ENCODE data around the gene TTLL5. TPM values are rescaled to one million over a fixed set of nuclear protein-coding genes. Genes with fewer than 3 reads are reported as not detected.

TTLL5 gene
- total RNA-seq, 1 experiment from 2014 or later, result 35.5 TPM

DNA sequence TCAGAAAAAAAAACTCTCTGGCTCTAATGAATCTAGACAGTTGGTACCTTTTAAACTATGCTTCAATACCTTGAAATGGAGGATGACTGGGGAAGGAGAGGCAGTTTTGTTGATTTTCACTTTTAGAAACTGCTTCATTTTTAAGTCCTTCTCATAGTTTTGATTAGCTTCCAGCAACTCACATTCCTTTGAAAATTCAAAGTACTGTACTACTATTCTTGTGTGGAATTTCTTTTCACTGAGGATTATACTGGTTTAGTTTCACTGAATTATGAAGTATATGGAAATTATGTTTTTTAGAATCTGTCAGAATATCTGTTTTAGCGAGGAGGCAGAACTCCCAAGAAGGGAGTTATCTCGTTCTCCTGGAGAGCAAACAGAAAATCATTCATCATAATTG is 204.5 kb downstream of the TTLL5 start:
- no peak for DNase-seq (ENCODE audit: low read depth)

DNA sequence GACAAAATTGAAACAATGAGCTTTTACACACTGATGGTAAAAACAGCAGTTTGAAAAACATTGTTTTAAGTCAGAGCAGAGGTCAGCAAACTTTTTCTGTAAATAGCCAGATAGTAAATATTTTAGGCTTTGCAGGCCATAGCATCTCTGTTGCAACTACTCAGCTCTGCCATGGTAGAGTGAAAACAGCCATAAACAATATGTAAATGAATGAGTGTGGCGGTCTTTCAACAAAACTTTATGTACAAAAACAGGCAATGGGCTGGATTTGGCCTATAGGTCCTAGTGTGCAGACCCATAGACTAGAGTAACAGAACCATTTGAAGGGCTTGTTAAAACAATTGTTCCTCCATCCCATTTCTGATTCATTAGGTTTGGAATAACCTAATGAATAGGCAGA is 205.9 kb downstream of the TTLL5 start:
- DNase-seq (ENCODE audit: low read depth), result no peak

DNA sequence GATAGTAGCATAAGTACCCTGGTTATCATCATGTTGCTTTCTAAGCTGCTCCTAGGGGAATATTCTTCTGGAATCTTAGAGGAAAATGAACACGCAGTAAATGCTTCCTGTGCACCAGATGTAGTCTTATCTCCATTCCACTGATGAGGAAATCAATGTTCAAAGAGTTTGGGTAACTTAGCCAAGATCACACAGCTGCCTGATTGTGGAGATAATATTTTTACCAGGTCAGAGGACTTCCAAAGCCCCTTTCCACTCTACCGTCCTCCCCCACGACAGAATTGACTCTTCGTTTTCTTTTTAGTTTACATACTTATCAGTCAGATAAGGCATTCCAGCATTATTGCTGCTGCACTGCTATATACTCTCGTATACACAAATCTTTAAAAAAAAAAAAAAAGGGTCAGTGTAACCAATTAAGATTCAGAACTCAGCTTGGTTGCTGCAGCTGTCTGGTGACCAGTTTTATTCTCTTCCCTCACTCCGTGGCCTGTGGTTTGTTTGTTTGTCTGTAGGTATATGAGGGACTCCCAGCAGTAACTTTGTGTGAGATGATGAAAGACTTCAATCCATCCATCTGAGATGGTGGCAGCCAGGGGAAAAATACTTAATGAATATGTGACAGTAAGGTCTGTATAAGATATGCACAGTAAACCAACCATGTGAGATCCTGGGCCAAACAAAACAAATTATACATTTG is 210.3 kb downstream of the TTLL5 start:
- peak; percentile 22 for DNase-seq (ENCODE audit: low read depth)

DNA sequence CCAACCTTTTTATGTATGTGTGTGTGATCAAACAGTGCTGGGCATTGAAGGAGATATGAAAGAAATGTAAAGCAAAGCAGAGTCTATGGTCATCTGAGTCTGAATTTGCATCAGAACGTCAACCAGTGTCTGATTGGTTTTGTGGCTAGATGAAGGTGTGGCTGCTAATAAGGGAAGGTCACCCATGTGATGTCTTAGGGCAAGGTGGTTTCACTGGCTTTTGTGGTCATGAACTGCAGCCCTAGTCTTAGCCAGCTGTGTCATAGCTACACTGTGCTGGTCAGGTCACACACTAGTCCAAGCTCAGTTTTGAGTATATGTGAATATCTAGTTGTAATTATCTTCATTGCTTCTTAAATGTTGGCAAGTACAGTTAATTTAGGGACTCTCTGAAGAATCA is 214.9 kb downstream of the TTLL5 start:
- DNase-seq (ENCODE audit: low read depth), result no peak

DNA sequence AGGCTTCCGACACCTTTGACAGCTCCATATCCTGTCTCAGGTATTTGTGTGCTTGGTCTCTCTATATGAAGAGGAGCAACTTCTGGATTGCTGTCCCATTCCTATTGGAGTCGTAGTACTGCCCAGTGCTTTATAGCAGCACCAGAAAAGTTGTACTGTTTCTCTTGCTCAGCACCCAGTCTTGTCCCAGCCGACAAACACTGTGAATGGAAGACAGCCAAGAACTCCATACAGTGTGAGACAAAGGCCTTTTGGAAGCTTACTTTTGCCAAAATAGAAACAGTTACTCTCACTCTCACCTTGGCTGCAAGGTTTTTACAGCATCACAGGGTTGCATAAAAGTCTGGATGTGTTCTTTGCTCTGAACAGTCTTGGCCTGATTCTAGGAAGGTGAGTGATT is 215.5 kb downstream of the TTLL5 start:
- no peak for DNase-seq (ENCODE audit: low read depth)

DNA sequence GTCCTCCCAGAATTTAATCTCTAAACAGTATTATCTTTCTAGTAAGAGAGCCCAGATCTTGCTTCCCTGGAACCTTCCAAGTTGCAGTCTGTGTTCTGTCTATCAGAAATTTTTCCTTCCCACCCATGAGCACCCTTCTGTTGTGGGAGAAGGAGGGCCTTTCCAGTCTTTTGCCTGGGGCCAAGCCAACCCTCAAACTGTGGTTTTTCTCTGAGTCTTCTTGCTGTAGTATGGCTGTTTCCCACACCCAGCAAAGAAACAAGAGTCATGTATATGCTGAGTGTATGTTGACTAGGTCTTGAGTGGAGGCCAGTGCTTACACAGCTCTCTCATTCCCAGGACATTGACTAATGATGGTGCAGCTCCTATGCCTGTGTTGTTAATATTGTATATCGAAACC is 216.2 kb downstream of the TTLL5 start:
- DNase-seq (ENCODE audit: low read depth), result peak; percentile 89

DNA sequence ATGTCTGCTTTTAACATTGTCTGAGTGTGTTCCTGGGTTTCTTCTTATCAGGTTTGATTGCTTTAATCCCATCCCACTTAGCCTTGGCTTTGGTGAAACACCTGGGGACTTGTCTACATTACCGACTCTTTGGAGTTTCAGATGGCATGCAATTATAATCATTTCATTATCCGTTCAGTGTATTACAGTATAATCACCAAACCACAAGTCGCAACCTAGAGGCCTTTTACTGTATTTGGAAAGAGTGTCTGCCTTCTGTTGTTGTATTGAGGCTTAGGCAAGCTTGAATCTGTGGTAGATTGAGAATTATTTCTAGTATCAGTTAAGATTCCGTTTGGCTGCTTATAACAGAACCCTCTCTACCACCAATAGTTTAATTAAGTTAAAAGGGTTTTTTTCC is 216.8 kb downstream of the TTLL5 start:
- no peak for DNase-seq (ENCODE audit: low read depth)

DNA sequence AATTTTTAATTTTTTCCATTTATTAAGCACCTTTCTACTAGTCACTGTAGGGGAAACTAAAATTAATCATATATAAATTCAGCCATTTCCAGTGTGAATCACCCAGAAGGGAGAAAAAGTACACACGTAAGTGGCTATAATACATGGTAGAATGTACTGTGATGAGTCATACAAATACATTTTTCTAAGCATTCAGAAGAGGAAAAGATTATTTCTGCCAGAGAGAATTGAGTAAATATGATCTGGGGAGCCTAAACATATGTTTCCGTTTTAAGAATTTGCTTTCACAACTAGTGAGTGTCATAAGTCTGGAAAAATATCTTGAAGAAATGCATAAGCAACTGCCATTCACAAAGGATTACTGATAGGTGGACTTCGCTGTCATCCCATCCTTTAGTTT is 218.0 kb downstream of the TTLL5 start:
- DNase-seq (ENCODE audit: low read depth), result peak; percentile 54

DNA sequence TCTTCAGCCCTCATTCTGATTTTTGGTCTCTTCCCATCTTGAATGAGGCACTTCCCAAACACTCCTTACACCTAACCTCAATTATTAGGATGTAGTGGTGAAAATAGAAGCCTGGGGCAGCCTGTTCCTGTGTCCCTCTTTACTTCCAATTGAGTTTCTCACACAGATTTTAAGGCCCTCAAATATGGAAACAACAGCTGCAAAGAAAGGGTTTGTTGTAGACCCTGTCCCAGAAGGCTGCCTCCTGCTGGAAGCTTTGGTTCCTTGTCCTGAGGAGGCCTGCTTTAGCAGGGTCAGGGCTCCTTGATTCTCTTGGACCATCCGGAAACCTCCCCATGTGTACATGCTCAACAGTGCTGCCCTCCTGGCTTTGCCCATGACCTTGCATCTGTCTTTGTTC is 219.5 kb downstream of the TTLL5 start:
- no peak for DNase-seq (ENCODE audit: low read depth)

DNA sequence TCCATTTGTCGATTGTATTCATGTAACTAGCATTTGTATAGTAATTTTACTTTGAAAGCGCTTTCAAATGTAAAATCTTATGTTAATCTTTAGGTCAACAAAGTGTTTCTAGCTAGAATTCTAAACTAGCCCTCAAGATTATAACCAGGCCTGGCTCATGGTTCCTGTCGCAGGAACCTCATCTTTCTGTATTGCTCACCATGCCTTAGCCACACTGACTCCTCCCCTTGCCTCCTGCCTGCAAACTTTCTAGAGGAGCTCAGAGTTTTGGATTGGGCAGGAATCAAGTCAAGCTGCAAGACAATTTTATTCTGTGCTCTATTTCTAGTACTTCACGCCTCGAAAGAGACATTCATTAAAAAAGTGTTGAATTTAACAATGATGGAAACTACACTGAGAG is 220.9 kb downstream of the TTLL5 start:
- DNase-seq (ENCODE audit: low read depth), result peak; percentile 41

DNA sequence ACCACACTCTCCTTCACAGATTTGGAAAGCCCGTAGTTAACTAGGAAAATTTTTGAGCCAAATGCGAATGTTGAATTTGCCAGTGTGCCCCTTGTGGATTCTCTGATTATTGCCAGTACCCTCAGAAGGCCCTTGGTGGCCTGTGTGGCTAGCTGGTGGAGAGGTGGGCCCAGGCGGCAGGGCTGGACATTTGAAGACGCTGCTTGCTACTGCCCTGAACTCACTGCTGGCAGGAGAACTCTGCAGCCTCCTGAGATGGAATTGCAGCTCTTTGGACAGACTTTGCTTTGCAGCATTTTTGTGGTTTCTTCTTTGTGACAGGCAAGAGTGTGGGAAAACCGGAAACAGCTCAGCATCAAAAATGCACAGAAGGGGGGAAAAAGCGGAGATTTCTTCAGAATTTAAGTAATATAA is 223.2 kb downstream of the TTLL5 start:
- peak; percentile 52 for DNase-seq (ENCODE audit: low read depth)

DNA sequence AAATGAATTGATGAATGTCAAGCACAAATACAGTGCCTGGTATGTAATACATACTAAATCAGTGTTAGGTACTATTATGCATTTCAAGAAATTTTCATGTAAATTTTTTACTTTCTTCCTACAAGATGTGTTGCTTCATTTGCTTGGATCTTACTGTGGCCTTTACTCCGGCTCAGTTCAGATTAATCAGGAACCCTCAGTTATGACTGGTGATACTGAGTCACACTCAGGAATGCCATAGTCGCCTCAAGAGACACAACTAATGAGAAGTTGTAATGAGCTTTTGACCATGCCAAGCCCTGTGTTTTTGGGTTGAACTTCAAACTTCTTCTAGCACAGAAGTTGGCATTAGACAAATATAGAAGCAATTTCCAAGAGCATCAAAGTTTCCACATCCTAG is 224.8 kb downstream of the TTLL5 start:
- peak; percentile 68 for DNase-seq (ENCODE audit: low read depth)

DNA sequence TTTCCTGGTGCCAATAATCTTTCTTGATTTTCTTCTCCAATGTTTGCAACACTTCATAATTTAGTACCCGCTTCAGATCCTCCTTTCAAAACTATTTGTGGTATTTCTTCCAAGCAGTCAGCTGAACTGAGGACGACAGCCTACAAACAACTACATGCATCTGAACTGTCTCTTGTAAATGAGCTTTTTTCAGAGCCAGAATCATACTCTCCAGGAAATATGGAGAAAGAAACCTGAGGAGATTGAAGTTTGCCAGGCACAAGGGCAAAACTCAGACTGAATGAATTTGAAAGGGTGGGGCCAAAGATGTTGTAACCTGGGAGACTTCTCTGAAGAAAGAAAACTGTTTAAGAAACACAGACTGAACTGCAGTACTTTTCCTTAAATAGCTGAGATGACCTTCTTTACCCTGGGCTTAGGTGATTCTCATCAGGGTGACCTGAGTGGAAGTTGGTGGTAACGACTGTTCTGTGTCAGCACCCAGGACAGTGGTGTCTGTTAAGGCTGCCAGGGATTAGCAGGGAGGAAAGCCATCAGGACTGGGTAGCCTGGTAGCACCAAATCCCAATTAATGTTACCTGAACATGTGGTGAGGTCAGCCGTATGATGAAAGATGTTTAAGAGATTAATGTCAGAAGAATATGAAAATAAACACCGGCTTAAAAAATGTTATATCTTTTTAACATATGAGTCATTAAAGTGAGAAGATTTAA is 225.7 kb downstream of the TTLL5 start:
- DNase-seq (ENCODE audit: low read depth), result no peak

DNA sequence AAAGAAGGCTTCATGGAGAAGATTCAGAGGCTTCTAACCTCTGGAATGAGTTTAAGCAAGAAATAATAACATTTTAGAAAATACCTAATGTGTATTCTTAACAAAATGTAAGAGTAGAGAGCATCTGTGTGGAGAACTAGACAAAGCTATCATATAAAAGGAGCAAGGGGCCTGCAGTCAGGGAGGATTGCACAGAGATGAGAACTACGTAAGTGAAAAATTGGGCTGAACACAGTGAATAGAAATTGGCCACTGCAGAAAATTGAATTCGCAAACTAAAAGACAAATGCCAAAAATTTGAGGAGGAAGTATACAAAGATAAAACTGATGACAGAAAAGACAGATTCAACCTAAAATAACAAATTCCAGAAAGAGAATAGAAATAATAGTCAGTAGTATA is 227.9 kb downstream of the TTLL5 start:
- no peak for DNase-seq (ENCODE audit: low read depth)

DNA sequence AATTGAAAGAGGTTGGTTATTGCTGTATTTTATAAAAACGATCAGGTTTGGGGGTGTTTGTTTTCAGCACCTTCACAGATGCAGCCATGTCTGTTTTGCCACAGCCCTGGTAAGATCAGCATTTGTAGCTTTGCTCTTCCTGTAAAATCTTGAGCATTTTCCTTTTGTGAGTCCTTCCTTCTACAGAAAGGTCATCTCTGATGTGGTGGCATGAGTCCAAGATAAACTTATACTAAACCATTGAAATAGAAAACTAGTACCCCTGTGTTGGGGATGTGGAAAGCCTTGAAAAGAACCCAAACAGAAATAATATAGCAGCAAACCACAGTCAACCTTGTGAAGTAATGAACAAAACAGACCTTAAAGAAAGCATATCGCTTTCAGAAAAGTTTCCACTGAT is 235.3 kb downstream of the TTLL5 start:
- no peak for DNase-seq (ENCODE audit: low read depth)

DNA sequence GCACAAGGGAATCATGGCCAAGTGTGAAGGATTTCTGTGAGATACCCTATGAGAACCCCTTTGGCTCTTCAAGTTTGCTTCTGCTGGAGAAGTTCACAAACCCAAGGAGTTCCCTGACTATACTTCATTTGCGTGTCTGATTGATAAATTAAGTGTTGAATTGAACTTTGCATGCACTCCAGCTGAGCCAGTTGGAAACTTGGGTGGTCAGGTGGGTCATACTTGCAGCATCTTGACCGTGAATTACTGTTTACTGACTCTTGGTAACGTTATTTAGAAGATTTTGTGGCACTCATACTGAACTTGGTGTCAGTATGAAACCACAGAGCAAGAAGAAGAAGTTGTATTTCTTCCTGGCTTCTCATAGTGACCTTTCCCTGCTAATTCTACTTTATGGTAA is 243.3 kb downstream of the TTLL5 start:
- DNase-seq (ENCODE audit: low read depth), result no peak

DNA sequence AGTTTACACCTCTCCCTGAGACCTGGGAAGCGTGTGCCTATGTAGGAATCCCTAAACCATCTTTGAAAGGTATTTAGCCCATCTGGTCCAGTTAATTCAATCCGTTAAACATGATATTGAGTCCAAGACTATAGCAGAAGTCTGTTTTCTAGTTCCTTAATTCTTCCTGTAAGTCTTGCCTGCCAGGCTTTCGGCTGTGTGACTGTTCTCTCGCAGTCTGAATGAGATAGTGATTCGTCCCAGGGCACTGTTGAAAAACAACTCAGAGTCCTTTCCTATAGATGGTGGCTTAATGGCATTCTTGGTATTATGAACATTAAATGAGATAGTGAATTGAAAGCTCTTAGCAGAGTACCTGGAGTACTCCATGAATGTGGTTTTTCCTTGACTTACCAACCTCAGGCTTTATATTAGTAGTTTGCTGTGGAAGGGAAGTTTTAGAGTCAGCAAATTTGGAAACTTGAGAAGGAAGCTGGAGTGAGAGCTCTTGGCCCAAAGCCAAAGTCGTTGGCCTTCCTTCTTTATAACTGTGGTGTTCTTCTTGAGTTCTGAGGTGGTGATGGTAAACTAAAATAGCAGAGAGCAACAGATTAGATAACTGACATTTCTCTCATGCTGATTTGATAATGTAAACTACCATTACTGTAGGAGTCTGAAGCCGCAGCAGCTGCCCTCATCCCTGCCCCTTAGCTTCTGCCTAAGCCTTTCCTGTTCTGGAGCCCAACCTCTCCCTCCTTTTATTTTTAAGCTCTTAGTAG is 244.3 kb downstream of the TTLL5 start:
- peak; percentile 18 for DNase-seq (ENCODE audit: low read depth)

DNA sequence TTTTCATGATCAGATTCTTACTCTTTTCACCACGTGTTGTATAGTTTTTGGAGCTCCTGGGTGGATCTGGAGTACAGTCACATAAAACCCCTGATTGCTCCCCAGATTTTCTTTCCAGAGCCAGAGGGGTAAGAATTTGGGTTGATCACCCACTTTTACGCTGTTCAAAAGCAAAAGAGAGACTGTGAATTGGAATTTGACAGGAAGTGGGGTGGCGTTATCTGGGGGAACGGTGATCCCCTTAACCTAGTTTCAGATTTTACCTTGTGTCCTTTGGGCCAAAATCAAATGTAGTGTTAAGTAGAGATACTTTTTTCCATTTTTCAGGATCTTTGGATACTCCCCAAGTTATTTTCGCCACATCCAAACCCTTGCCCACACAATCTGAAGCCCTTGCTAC is 245.2 kb downstream of the TTLL5 start:
- no peak for DNase-seq (ENCODE audit: low read depth)

DNA sequence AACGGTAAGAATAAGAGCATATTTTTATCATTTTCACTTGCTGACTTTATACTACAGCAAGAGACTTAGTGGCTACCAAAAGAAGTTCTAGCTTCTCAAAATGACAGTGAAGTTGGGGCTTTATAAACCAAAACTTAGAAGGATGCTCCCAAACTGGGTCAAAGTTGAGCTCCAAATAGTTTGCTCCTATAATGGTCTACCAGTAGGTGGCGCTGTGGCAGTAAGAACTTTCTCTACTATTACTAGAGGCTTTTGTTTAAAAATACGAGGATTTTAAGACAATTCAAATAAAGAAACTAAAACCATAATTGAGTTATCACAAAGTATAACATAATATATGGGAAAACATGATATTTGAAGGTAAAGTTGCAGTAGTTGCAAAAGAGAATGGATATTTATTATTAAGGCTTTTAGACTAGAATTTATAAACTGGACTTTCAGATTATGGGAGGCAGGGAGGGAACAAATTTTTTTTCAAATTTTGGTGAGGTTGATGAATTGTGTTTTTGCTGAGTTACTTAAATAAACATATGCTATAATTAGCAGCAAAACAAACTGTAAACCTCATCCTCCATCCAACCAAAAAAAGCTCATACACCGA is 245.7 kb downstream of the TTLL5 start:
- peak; percentile 55 for DNase-seq (ENCODE audit: low read depth)

DNA sequence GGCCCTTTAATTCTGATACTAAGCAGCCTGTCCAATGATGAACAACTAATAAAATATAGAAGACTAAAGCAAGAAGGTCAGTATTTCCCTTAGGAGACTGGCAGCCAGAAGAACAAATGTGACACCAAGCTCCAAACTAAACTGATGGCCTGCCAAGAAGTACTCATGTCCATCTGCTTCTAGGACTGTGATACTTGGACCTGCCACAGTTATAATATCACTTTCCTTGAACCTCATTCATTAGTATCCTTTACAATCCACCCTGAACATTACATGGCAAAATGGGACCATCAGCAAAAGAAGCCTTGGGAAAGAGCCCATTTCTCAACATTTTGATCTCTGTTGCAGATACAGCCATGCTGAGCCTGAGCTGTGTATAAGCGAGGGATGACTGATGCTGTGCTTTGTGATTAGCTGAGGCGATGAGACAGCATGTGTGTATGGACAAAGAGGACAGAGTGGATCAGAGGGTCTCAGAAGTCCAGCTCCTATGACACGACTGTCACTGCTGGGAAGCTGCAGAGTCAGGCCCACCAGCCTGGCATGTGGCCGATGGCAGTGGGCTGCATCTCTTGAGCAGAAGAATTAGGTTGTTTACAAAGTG is 246.8 kb downstream of the TTLL5 start:
- DNase-seq (ENCODE audit: low read depth), result no peak

DNA sequence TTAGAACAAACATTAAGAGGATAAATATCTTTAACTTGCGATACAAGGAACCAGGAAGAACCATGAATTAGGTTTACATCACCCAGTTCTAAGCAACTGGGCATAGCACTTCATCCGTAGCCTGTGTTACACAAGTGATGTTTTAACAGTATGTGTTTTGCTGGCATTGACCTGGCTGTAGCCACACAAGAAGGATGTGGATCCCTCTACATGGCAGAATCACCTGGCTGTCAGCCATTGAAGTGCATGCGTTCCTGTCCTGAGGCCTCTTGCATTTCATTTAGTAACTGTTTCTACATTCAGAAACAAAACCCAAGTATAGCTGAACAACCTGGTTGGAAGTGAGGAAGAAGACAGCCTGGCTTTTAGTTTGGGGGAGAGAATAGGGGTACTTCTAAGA is 248.6 kb downstream of the TTLL5 start:
- no peak for DNase-seq (ENCODE audit: low read depth)

DNA sequence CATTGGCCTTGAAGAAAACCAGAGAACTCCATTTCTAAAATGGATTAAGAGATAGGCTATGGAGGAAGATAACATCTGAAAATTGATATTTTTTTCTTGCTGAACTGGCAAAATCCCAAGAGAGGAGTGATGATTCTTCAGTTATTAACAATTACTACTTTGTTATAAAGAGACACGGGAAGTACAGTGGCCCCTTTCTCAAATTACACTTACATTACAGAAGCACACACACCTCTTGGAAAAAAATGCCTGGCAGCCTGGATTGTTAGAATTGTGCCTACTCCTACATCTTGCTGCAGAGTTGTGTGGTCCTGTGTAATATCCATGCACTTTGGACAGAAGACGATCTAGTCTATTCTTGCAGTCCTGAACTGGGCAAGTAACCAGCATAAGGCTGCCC is 249.0 kb downstream of the TTLL5 start:
- DNase-seq (ENCODE audit: low read depth), result no peak

Measured in Daoy (cell line).